Panc1 (cell line): ENCODE data around the gene ARL10. TPM values are rescaled to one million over a fixed set of nuclear protein-coding genes. Genes with fewer than 3 reads are reported as not detected.

Experiments
- ATAC-seq: fragments of 200-7000 bp; cut with Tn5 transposase; 2 replicates; pipeline ENCODE4 v1.9.1; 2020; ENCODE audit warnings: mild to moderate bottlenecking, moderate library complexity
- BruUV-seq: library from RNA; stranded (reverse); fragments of 400-500 nt; replicated peaks from 2 replicates; lab custom pipeline; 2021; lab: Mats Ljungman, UMichigan
- CTCF ChIA-PET: fragments of 300-600 bp; sonication (Branson Sonifier 250); formaldehyde crosslinking; loops from one replicate; lab custom pipeline; 2022; ENCODE audit warnings: antibody characterized with exemption; lab: Charles Lee
- POLR2A ChIA-PET: fragments of 300-600 bp; sonication (Branson Sonifier 250); formaldehyde crosslinking; loops from one replicate; lab custom pipeline; 2022; ENCODE audit warnings: antibody characterized with exemption; lab: Charles Lee
- DNase-seq: peaks from one replicate; pipeline ENCODE4 v3.0.0-alpha.2; 2010; ENCODE audit warnings: low read depth, low spot score
- H3K27ac ChIP-seq: 2 replicates; pipeline ENCODE4 v1.5.1; 2011; ENCODE audit warnings: mild to moderate bottlenecking, low read length, inconsistent platforms
- H3K27me3 ChIP-seq: fragments of 200-500 bp; sonication (Bioruptor generic); 2 replicates; pipeline ENCODE4 v1.6.0; 2014; ENCODE audit warnings: low read length, inconsistent platforms; ENCODE audit not compliant: control insufficient read depth, insufficient read depth
- H3K36me3 ChIP-seq: fragments of 200-500 bp; sonication (Bioruptor generic); 2 replicates; pipeline ENCODE4 v1.5.1; 2014; ENCODE audit warnings: inconsistent platforms, mild to moderate bottlenecking, low read length, moderate library complexity; ENCODE audit not compliant: control insufficient read depth, insufficient read depth
- H3K4me1 ChIP-seq: 2 replicates; pipeline ENCODE4 v1.5.1; 2011; ENCODE audit warnings: inconsistent platforms, mild to moderate bottlenecking, low read length, moderate library complexity; ENCODE audit not compliant: control insufficient read depth, insufficient read depth
- H3K4me3 ChIP-seq, 2 experiments: 2 replicates each; pipeline ENCODE4 v1.5.1; 2011 to 2012; ENCODE audit warnings: low read depth in 2 of 2, low read length in 2 of 2, mild to moderate bottlenecking in 2 of 2, inconsistent platforms in 1 of 2, moderate library complexity in 1 of 2
- H3K9me3 ChIP-seq: fragments of 200-500 bp; sonication (Bioruptor generic); 2 replicates; pipeline ENCODE4 v1.5.1; 2014; ENCODE audit warnings: low read depth, mild to moderate bottlenecking, inconsistent platforms, low read length, moderate library complexity; ENCODE audit not compliant: control insufficient read depth, insufficient read depth
- CTCF ChIP-seq: fragments of 450-650 bp; IDR thresholded peaks from 2 replicates; pipeline ENCODE4 v1.5.1; 2017; ENCODE audit warnings: mild to moderate bottlenecking
- POLR2AphosphoS5 ChIP-seq: IDR thresholded peaks from 2 replicates; pipeline ENCODE4 v1.6.1; 2012; ENCODE audit warnings: mild to moderate bottlenecking, low read depth, low read length, moderate library complexity
- SIN3A ChIP-seq: IDR thresholded peaks from 2 replicates; pipeline ENCODE4 v1.6.1; 2012; ENCODE audit warnings: low read depth, mild to moderate bottlenecking, low read length, moderate library complexity, borderline replicate concordance; ENCODE audit not compliant: insufficient read depth
- TCF7L2 ChIP-seq: IDR thresholded peaks from 2 replicates; pipeline ENCODE4 v1.6.1; 2011; ENCODE audit warnings: mild to moderate bottlenecking, low read depth, low read length, inconsistent platforms
- in situ Hi-C: cut with HindIII; loops from 2 replicates; pipeline ENCODE4 v1.10.0; 2016; ENCODE audit warnings: low sequenced_read_pairs, low pct_unique_long_range_greater_than_20kb
- intact Hi-C: fragments of 100-400 bp; cut with micrococcal nuclease; formaldehyde crosslinking; loops from one replicate; pipeline ENCODE4 v1.10.0; 2022; ENCODE audit not compliant: unreplicated experiment
- total RNA-seq: library from RNA; stranded (reverse); gene quantifications from one replicate; pipeline ENCODE4 v1.2.1, GENCODE V29; 2021; ENCODE audit not compliant: unreplicated experiment
- TF ChIP-seq, protein P1 (sequence below), 2 experiments: IDR thresholded peaks; 2 replicates each; pipeline ENCODE4 v1.6.1; 2011 to 2012; ENCODE audit warnings: low read depth in 2 of 2, control low read depth in 1 of 2, low read length in 1 of 2, mild to moderate bottlenecking in 1 of 2, moderate library complexity in 1 of 2; ENCODE audit not compliant: insufficient read depth in 1 of 2

Gene ARL10
- total RNA-seq, 1 experiment from 2014 or later: 2.0 TPM

- Histone ChIP-seq H3K27ac (no peak overlapping the region), H3K4me3 (no peak overlapping the region), H3K36me3 (peaks cover 16% of the 10 kb centered on the region), H3K9me3 (no peaks in the 10 kb centered on the region), H3K27me3 (no peaks in the 10 kb centered on the region), H3K4me1 (no peaks in the 10 kb centered on the region)
- in situ Hi-C loops (no loop called here), intact Hi-C loops (no loop called here)
- no TSS peak for BruUV-seq
- ChIA-PET CTCF (no interaction called here), POLR2A (no interaction called here)
- ATAC-seq (no peak), DNase-seq (no peak)
- no peak for TF ChIP-seq SIN3A
Observed at GRCh38 chr5:176379881-176380280, 14.6 kb downstream of the ARL10 start.

DNA sequence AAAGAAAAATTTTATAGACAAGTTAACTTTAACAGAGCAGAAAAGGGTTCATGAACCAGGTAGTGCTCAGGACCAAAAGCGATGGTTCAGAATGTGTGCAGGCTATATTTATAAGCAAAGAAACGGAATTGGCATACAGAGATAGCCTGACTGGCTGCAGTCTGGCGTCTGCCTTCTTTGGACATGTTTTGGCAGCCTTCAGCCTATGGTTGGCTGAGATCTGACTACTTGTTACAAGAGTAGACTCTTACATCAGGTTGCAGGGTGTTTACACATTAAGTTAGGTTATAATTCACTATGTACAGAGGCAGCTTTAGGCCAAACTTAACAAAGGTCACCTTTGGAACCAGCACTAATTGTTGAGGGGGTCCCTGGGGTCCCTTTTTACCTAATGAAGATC is 16.1 kb downstream of the ARL10 start:
- DNase-seq: no peak
- ATAC-seq: no peak
- H3K4me3 ChIP-seq: no peak overlapping the region
- TF ChIP-seq TCF7L2: no peak
- H3K9me3 ChIP-seq: no peaks in the 10 kb centered on the region
- H3K27me3 ChIP-seq: no peaks in the 10 kb centered on the region
- peaks cover 26% of the 10 kb centered on the region for H3K36me3 ChIP-seq
- no TSS peak for BruUV-seq
- in situ Hi-C loops (no loop called here), intact Hi-C loops (no loop called here)
- ChIA-PET CTCF (interaction anchor here (0.6 kb wide), 1 partner anchor 654 kb away, joined by 3 read pairs; no protein-coding TSS in a partner anchor), POLR2A (no interaction called here)
- peaks cover 8% of the 10 kb centered on the region for H3K4me1 ChIP-seq
- no peak overlapping the region for H3K27ac ChIP-seq

GRCh38 chr5:176381979-176382378 is 16.7 kb downstream of the ARL10 start:
- DNase-seq (no peak), ATAC-seq (peak; percentile 42)
- Histone ChIP-seq H3K27ac (no peak overlapping the region), H3K4me1 (peaks cover 14% of the 10 kb centered on the region), H3K9me3 (no peaks in the 10 kb centered on the region), H3K36me3 (peaks cover 26% of the 10 kb centered on the region), H3K27me3 (no peaks in the 10 kb centered on the region), H3K4me3 (no peak overlapping the region)
- in situ Hi-C loops (no loop called here), intact Hi-C loops (no loop called here)
- TF ChIP-seq TCF7L2 (no peak), SIN3A (no peak), POLR2AphosphoS5 (no peak), CTCF (no peak)
- TF ChIP-seq, protein P1, sequence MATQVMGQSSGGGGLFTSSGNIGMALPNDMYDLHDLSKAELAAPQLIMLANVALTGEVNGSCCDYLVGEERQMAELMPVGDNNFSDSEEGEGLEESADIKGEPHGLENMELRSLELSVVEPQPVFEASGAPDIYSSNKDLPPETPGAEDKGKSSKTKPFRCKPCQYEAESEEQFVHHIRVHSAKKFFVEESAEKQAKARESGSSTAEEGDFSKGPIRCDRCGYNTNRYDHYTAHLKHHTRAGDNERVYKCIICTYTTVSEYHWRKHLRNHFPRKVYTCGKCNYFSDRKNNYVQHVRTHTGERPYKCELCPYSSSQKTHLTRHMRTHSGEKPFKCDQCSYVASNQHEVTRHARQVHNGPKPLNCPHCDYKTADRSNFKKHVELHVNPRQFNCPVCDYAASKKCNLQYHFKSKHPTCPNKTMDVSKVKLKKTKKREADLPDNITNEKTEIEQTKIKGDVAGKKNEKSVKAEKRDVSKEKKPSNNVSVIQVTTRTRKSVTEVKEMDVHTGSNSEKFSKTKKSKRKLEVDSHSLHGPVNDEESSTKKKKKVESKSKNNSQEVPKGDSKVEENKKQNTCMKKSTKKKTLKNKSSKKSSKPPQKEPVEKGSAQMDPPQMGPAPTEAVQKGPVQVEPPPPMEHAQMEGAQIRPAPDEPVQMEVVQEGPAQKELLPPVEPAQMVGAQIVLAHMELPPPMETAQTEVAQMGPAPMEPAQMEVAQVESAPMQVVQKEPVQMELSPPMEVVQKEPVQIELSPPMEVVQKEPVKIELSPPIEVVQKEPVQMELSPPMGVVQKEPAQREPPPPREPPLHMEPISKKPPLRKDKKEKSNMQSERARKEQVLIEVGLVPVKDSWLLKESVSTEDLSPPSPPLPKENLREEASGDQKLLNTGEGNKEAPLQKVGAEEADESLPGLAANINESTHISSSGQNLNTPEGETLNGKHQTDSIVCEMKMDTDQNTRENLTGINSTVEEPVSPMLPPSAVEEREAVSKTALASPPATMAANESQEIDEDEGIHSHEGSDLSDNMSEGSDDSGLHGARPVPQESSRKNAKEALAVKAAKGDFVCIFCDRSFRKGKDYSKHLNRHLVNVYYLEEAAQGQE (IDR thresholded peaks at IDR 0.05; ENCODE audit: insufficient read depth in 1 of 2, low read depth in 2 of 2, low read length in 1 of 2): no peak
- ChIA-PET POLR2A (interaction anchor here (0.5 kb wide), 1 partner anchor 76 kb away, joined by 7 read pairs; no protein-coding TSS in a partner anchor), CTCF (no interaction called here)
- BruUV-seq: no TSS peak
